RPMI8226 (cell line): ENCODE measurements around the gene TRMT61A.
A peak's percentile ranks its signal among the peaks of the same experiment; 100 is the strongest.

ENCODE experiments used
- DNase-seq: peaks from one replicate; pipeline ENCODE4 v3.0.0-alpha.2; 2015

TRMT61A gene

DNA sequence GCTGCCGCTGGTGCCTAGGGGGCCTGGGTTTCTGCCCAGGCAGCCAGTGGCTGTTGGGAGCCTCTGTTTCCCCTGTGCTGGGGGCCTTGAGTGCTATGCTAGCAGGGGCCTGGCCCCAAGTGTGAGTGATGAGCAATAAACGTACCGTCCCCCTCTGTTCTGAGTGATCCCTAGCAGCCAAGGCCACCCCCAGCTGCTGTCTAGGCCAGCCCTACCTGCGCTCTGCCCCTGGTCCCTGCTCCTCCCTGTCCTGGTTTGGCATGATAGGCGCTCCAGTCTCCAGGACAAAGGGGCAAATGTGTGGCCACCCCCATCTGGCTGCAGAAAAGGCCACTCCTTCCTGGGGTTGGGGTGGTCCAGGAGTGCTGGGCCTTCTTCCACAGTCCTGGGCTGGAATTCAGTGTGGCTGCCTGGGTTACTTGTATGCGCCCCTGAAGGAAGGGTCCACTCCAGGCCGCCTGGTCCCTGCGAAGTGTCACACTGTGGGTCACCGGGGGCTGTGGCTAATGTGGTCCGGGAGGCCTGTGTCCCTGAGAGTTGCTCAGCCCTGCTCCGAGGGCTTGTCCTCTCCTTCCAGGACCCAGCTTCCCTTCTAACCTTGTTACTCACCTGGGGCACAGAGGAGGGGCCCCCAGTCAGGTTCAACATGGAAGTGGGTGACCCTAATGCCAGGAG is 7.0 kb downstream of the TRMT61A start:
- no peak for DNase-seq

DNA sequence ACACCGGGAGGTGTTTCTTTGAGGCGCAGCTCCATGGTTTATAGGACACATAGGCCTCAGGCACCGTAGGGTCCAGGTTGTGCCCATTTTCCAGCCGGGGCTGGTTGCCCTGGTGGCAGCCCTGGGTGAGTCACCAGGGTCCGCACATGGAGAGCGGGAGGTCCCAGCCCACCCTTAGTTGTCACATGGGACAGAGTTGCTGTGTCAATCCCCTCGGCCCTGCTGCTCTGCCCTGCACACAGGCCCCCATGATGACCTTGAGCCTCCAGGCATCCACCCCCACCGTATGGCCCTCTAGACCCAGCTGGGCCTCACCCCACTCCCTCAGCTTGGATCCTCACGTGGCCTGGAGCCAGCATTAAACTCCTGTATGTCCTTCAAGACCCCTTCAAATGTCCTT is 7.7 kb downstream of the TRMT61A start:
- DNase-seq: no peak

DNA sequence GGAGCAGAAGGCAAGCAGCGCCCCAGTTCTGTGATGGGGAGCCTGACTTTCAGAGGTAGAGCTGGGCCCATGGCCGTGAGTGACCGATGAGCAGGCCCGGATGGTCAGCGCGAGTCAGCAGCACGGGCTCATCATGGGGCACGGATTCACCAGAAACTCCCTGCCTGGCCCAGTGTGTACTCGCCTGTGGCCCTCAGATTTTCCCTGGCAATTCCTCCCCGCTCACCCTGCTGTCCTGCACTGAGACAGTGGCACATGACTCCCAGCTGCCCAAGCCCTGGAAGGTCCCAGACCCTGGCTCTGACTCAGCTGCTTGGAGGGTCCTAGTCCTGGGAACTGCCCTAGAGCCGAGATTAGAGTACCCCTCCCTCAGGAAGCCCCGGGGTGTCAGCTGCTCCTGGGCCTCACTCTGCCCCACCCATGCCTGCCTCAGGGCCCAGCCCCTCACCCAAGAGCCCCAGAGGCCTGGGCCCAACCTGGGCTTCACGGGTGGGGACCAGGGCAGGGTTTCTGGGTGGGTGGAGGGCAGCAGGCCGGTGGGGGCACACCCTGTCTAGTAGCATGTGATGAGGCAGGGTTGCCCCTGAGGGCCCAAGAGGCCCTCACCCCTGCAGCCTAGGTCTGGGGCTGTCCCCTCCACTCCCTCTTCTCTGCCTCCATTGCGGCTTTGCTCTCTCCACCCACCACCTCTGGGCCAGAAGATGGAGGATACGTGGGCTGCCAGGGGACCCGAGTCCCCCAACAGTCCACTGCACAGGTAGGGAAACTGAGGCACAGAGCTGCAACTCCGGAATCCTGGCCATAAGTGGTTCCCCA is 8.4 kb downstream of the TRMT61A start:
- DNase-seq: no peak

DNA sequence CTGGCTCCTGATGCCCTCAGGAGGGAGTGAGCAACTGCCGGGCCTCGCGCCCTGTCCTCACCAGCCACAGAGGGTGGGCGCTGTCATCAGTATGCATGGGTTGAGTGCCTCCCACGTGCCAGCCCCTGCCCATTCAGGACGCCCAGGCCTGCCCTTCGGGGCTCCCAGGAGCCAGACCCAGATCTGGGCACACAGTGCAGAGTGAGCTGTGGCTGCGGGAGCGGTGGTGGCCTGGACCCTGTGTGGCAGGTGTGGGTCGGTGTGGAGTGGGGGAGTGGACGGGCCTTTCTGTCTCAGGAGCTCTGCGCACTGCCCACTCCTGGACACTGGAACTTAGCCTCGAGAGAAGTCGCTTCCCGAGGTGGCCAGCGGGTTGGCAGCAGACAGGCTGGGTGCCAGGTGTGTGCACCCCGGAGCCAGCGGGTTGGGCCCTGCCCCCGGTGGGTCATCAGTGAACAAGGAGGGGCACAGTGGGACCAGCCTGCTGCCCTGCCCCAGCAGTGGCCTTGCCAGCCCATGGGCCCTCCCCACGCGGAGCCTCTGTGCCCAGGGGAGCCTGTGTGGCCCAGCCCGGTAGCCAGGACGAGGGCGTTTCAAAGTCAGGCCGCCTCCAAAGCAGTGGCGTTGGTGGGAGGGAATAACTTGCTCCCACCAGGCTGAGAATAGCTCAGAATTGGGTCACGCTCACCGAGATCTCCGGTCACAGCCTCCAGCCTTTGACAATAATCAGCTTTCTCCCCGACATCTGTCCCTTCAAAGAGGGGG is 9.5 kb downstream of the TRMT61A start:
- DNase-seq: no peak

DNA sequence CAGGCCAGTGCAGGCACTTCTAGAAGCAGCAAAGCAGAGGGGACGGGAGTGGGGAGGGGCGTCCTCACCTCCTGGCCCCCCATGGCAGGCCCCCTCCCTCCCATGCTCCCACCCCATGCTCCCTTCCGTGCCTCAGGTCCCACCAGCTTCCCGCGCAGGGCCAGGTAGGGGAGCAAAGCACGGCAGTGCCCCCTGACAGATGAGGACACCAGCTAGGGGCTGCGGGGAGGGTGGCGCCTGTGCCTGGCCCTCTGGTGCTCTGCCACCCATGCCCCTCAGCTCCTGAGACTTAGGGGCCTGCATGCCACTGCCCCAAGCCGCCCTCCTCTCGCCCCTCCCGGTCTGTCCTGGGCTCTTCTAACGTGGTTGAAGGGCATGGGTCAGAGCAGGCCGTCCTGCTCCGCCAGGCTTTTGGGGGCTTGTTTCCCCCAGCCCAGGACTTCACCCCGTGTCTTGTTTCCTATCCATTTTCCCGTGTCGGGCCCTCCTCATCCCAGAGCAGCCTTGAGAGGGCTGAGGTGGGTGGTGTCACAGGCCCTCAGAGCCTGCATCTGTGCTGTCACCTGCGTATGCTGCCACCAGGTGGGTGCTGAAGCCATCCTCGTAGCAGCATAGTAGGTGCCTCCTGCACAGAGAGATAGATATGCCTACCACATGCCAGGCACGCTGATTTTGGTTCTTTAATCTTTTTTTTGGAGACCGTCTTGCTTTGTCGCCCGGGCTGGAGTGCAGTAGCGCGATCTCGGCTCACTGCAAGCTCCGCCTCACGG is 10.2 kb downstream of the TRMT61A start:
- DNase-seq: no peak

DNA sequence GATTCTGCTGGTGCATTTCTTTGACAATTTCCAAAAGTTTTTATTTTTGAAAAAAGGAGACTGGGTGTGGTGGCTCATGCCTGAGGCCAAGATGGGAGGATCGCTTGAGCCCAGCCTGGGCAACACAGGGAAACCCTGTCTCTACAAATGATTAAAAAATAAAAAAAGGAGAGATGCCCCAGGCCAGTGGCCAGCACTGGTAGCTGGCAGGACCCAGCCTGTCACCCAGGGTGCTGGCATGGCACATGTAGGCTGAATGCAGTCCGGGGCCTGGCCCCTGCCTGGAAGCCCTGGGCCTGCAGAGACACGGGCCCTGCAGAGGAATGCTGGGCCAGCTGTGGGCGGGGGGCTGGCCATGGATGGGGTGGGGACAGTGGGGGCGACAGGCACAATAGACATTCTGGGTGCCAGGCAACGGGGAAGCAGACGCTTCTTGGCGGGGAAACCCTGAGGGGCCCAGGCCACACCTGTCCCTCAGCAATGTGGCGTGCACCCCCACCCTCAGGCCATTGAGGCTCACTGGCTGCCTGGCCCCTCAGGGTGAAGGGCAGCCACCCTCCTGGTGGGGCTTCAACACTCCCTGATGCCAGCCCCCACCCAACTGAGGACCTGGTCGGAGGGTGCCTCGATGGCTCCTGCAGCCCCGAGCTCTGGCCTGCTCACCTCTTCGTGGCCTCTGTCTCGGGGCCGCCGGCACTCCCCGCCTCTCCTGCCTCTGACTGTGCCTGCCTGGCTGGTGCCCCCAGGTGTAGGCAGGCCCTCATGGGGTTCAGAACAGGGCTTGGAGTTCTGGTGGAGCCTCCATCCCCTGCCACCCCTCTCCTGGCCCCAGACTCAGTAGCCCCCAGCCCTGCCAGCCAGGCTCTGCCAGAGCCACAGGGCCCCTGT is 12.1 kb downstream of the TRMT61A start:
- no peak for DNase-seq

DNA sequence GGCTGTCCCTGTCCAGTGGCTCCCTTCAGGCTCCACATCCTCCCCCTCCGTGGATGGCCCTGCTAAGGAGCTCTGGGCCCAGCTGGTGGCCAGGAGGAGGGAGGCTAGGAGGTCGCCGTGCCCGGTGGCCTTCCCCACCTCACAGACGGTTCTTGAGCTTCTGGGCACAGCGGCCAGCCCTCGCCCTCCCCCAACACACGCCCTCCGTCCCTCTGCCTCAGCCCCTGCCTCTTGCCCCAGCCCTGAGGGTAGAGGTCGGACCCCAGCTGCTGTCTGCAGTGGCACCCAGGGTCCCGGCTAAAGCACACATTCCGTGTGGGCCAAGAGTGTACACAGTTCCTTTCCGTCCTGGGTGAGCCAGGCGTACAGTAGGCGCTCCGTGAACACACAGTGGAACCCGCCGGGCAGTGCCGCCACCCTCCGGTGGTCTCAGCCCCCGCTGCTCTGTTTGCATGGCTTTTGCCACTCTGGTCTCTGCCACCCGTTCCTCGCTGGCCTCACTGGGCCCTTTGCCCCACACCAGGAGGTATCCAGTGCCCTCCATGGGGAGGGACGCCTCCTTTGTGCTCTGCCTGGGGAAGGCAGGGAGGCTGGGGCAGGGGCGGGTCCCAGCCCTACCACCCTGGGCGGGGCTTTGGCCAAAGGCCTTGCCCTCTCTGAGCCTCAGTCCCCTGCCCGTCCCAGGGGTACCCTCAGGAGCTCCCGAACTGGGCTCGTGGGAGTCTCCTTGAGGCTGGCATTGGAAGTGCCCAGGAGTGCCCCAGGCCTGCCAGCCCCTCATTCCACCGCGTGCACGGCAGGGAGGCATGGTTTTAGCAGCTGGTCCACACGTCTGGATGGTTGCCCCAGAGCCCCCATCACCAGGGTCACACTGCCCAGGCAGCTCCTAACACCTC is 13.0 kb downstream of the TRMT61A start:
- DNase-seq: no peak

DNA sequence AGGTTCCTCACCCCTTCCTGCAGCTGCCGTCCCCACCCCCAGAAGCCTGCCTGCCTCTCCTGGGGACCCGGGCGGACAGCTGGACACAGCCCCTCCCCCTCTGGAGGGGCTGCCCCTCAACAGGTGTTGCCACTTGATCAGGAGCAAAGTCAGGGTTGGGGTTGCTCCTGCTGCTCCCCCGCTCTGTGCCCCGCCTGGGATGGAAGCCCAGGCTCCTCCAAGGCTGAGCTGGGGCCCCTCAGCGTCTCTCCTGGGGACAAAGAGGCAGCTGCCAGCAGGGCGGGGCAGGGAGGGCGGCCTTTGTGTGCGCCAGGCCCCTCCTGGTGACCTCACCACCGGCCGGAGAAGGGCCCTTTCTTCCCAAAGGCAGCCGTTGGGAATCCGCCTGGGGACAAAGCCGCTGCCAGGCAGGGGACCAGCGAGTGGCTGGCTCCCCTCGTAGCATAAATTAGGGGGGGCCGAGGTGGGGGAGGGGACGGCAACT is 13.7 kb downstream of the TRMT61A start:
- DNase-seq: no peak

DNA sequence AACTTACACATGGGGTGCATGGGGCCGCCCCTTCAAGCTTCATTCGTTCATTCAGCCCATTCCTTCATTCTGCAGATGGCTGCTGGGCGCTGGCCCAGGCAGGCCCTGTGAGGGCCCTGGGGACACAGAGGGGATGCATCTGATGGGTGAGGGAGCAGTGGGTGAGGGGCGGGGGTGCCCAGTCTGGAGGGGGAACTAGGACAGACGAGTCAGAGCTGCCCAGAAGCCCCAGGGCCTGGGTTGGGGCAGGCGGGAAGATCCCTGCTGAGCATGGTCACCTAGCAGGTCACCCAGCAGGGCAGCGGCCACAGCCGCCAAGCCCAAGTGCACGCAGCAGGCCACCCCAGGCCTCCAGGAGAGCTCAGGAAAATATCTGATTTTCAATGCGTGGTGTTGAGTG is 14.1 kb downstream of the TRMT61A start:
- no peak for DNase-seq

DNA sequence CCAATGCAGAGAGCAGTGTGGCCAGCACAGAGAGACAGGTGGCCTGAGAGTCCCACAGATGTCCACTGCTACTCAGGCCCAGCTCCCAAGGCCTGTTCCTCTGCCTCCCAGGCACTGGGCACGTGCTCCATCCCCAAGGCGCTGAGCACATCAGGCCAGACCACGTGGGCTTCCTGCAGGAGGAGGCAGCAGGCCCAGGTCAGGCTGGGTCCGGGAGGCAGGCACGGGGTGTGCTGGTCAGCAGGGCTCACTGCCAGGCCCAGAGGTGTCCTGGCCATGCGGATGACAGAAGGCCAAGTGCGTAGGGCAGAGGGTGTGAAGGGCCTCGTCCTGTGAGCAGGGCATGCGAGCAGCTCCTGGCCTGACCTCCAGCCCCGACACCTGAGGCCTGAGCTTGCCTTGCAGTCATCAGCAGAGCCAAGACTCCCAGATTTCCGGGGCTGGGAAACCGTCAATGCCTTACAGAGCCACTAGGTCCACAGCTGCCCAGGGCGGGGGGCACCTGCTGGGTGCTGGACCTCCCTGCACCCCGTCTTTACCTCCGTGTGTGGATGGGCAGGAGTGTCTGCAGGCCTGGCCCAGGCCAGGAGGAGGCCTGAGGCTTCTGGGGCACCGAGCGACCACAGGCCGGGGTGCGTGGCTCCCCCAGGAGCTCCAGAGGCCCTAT is 14.9 kb downstream of the TRMT61A start:
- no peak for DNase-seq

DNA sequence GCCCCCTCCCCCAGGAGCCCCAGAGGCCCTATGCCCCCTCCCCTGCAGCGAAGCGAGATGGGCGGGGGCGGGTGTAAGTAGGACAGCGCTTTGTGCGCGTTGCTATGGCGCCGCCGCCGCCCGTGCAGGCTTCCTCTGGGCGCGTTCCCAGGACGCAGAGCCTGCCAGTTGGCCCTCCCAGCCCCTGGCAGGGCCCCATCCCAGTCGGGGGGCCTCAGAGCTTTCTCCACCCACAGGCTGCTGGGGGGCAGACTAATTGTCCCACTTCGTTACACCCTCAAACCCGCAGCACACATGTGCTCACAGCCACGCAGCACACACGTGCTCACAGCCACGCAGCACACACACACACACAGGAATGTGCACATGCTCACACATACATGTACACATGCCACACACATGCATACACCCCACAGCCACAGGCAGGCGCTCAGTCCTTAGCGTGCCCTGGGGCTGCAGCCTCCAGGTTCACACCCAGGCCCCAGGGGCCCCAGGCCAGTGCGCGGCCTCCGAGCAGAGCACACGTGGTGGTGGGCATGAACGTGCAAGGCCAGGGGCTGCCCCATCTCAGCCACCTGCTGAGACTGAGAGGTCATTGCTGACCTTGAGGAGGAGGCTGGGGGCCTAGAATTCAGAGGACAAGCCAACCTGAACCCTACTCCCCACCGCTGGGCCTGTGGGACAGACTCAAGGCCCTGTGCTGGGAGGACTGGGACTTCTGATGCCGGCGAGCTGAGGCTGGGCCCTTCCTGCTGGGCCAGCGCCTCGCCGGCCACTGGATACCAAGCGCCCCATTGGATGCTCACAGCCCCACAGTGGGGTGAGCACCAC is 15.6 kb downstream of the TRMT61A start:
- no peak for DNase-seq

DNA sequence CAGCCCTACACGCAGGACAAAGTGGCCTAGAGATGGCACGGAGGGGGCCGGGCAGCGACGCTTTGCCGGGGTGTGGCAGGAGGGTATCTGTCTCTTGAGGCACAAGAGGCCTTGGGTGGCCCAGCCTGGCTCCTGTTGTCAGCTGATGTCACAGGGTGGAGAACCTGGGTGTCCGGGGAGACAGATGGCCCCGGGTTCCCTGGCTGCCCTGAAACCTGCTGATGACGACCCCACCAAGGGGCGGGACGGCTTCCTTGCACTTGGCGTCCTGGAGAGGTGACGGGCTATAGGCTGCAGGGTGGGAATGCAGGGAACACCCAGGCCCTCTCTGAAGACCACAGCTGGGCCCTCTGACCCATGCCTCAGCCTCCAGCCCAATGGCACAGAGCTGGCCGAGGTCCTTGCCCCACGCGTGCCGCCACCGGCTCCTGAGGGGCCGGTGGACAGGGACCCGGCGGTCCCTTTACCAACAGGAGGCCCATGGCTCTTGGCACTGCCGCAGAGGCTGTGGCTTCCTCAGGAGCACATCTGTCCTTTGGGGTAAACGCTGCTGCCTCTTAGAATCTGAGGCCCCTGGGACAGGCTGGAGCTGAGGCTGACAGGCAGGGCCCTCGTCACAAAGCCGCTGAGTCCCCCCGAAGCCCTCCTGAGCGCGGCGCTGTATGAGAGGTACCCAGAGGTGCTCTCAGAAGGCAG is 16.4 kb downstream of the TRMT61A start:
- no peak for DNase-seq

DNA sequence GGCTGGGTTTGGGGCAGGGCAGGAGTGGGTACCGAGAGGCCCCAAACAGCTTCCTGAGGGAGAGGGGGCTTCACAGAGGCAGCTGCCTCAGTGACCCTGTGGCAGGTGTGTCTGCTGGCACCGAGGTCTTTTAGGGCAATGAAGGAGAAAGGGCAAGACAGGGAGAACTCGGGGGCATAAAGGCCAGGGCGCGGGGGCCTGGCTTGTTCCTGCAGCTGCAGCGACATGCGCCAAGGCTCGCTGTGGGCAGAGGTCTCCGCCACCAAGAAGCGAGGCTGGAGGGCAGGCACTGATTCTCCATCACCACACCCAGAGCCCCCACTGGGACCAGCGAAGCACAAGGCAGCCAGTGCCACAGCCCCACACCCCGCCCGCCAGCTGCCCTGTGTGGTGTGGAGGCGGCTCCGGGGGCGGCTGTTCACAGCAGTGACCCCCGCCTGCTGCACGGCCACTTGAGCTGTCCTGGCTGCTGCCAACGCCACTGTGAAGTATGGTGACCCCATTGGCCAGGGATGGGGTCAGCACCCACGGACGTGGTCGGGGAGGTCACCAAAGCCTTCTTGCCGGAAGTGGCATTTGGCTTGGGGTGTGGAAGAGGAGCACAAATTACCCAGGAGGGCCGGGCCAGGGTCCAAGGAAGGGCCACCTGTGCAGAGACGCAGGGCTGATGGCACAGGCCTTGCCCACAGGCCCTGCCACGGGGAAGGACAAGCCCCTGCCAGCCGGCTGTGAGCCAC is 17.1 kb downstream of the TRMT61A start:
- DNase-seq: no peak

DNA sequence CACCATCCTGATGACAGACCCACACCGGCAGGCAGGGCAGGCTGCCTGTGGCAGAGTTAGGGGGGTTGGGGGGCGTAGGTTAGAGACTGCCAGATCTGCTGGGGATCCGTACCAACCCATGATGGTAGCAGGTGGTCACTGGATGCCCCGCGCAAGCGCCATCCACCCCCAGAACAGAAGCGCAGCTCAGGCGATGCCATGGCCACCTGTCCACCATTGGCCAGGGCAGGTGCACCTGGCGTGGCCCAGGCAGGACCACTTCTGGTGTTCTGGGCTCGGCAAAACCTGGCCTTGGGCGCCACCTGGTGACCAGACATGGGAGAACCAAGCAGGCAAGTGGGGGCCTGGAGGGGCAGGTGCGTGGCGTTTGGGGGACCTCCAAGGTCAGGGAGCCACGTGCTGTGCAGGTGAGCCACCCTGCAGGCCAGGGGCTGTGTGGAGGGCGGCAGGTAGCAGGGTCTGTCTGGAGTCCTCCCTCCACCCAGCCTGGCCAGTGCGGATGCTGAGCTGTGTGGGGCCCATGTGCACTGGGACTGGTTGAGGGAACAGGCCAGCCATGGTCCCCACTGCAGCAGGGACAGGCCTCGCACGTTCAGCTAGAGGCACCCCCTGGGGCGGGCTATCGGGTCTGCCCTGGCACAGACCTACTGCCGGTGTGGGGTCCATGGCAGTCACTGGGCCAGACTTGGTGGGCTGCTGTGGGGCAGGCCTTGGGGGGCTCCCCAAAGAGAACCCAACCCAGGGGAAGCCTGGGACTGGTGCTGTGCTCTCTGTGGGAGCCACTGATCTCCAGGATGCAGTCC is 17.9 kb downstream of the TRMT61A start:
- peak; percentile 61 for DNase-seq

DNA sequence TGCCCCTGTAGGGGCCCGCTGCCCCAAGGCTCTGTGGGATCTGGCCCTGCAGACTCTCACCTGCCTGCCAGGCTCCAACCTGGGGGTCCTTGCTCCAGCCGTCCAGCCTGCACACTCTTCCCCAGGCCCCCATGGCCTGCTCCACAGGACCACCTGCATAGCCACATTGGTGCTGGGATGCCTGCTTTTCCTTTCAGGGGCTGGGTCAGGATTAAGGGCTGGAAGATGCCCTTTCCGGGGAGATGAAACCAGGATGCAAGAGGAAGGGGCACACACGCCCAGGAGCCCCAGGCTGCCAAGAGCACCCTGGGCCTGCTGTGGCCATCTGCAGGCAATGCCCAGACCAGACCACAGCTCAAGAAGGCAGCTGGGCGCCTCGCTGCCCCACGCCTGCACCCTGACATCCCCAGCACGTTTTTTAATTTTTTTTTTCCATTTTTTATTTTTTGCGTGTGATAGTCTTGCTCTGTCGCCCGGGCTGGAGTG is 18.5 kb downstream of the TRMT61A start:
- no peak for DNase-seq

DNA sequence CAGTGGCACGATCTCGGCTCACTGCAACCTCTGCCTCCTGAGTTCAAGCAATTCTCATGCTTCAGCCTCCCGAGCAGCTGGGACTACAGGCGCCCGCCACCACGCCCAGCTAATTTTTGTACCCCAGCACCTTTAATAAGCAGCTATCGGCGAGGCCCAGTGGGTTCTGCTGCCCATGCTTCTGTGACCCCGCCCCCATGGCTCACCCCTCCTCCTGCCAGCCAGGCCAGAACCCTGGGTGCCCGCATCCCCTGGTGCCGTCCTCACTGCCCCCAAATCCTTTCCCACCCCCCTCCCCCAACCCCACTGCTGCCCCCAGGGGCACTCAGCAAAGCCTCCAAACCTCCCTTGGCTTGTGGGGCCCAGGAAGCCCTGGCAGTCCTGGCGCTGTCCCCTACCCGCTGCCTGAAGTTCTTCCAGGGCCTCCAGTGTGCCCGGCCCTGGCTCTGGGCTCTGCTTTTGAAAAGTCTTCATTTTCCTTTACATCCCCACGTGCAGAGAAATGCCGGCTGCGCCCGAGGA is 19.0 kb downstream of the TRMT61A start:
- no peak for DNase-seq
